ENCODE results near the gene MPC1. TPM values are rescaled to one million over a fixed set of nuclear protein-coding genes. Genes with fewer than 3 reads are reported as not detected.
"Not testable (repeated sequence)": the region's sequence is repeated elsewhere in the genome, so short reads cannot be mapped to it uniquely, and the experiment has no call there.

MPC1 gene
- total RNA-seq, 1 donor from 2014 or later = 40.9 TPM

DNA sequence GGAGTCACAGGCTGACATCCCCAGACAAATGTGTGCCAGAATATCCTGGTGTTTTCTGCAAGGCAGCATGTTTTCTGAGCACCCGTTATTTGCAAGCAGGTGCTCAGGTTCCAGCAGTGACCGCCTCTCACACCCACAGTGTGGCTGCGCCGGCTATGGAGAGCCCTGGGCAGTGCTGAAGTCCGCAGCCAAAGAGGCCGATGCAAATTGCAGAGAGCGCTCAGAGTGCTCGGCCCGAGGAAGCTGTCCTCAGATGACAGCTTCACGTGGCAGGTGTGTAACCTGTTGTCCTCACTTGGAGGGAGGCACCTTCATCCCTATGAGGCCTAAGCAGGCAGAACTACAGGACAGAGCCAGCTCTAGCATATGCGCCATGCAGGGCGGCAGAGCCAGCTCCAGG lies 23.5 kb upstream of the MPC1 start:
- H3K4me3 Mint-ChIP-seq = no peak overlapping the region

DNA sequence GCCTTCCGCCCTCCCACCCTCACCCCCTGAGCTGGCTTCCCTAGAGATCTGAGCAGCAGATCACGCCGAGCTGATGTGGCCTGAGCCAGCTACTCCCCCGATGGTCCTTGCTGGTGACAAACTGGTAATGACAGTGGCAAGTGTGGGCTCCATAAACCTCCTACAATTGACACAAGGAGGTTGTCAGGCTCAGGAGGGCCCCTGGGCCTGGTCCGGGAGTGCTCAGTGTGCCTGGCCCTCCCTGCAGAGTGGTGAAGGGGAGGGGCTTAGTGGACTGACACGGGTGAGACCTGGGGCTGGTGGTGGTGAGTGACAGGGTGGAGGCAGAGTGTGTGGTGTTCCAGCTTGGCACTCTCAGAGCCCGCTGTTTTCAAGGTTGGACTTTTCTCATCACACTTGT lies 22.6 kb upstream of the MPC1 start:
- no peak for TF ChIP-seq CTCF (conservative IDR thresholded peaks at IDR 0.05)
- no peaks in the 10 kb centered on the region for H3K27me3 Mint-ChIP-seq
- H3K4me1 Mint-ChIP-seq (ENCODE audit: unreplicated experiment) = peaks cover 12% of the 10 kb centered on the region
- no peaks in the 10 kb centered on the region for H3K9me3 Mint-ChIP-seq
- peaks cover 3% of the 10 kb centered on the region for H3K36me3 Mint-ChIP-seq
- no peak for DNase-seq (ENCODE audit: extremely low spot score, unreplicated experiment)
- no peak overlapping the region for H3K4me3 Mint-ChIP-seq
- H3K27ac Mint-ChIP-seq = no peak overlapping the region

More for the DNA sequence above, 23.5 kb upstream of the MPC1 start:
- no peak for TF ChIP-seq CTCF (conservative IDR thresholded peaks at IDR 0.05)
- Mint-ChIP-seq H3K9me3 (no peaks in the 10 kb centered on the region), H3K27ac (no peak overlapping the region), H3K36me3 (peaks cover 3% of the 10 kb centered on the region), H3K27me3 (no peaks in the 10 kb centered on the region), H3K4me1 (ENCODE audit: unreplicated experiment) (peaks cover 12% of the 10 kb centered on the region)
- no peak for DNase-seq (ENCODE audit: extremely low spot score, unreplicated experiment)

- Mint-ChIP-seq H3K27me3 (peaks cover 8% of the 10 kb centered on the region), H3K27ac (no peak overlapping the region), H3K9me3 (no peaks in the 10 kb centered on the region), H3K4me1 (ENCODE audit: unreplicated experiment) (peaks cover 3% of the 10 kb centered on the region), H3K36me3 (no peaks in the 10 kb centered on the region), H3K4me3 (no peak overlapping the region)
- TF ChIP-seq CTCF (conservative IDR thresholded peaks at IDR 0.05) = no peak
- DNase-seq (ENCODE audit: extremely low spot score, unreplicated experiment) = no peak
These were observed 20.0 kb upstream of the MPC1 start for GRCh38 chr6:166402582-166403277.

- not testable (repeated sequence) for H3K4me3 Mint-ChIP-seq; H3K27ac Mint-ChIP-seq; DNase-seq (ENCODE audit: extremely low spot score, unreplicated experiment); H3K4me1 Mint-ChIP-seq (ENCODE audit: unreplicated experiment); H3K36me3 Mint-ChIP-seq; H3K27me3 Mint-ChIP-seq; H3K9me3 Mint-ChIP-seq
- TF ChIP-seq CTCF (conservative IDR thresholded peaks at IDR 0.05) = peak; percentile 86
These were observed 18.0 kb upstream of the MPC1 start for GRCh38 chr6:166400649-166401250.

GRCh38 chr6:166400181-166400580 lies 17.4 kb upstream of the MPC1 start:
- TF ChIP-seq CTCF (conservative IDR thresholded peaks at IDR 0.05) = no peak
- no peak overlapping the region for H3K4me3 Mint-ChIP-seq
- no peaks in the 10 kb centered on the region for H3K4me1 Mint-ChIP-seq (ENCODE audit: unreplicated experiment)
- H3K27me3 Mint-ChIP-seq = peaks cover 8% of the 10 kb centered on the region
- H3K36me3 Mint-ChIP-seq = no peaks in the 10 kb centered on the region
- H3K27ac Mint-ChIP-seq = no peak overlapping the region
- DNase-seq (ENCODE audit: extremely low spot score, unreplicated experiment) = no peak
- H3K9me3 Mint-ChIP-seq = no peaks in the 10 kb centered on the region

Data from type B pancreatic cell (in vitro differentiated cells).